ENCODE results near the gene NANOS3.

Gene NANOS3

GRCh38 chr19:13896227-13896626 lies 19.3 kb downstream of the NANOS3 start:
- WGBS, 2 donors (ENCODE audit: extremely low coverage in 2 of 2, insufficient read length in 2 of 2, insufficient replicate concordance in 1 of 2), result no CpG with 5 or more reads among the region's 2 CpGs
- no peaks in the 10 kb centered on the region for H3K79me1 ChIP-seq (ENCODE audit: low read depth, low read length)

GRCh38 chr19:13899393-13899792 lies 22.5 kb downstream of the NANOS3 start:
- no peak overlapping the region for H2BK12ac ChIP-seq (ENCODE audit: low read length)
- H3K27ac ChIP-seq (replicated peaks; ENCODE audit: low read length), result no peak overlapping the region
- no peak overlapping the region for H3K18ac ChIP-seq (ENCODE audit: low read length)
- no peak overlapping the region for H4K8ac ChIP-seq (ENCODE audit: low read depth, low read length)
- no peak overlapping the region for H3K4me2 ChIP-seq (ENCODE audit: insufficient read depth, low read length, poor library complexity, severe bottlenecking)
- no peak overlapping the region for H2BK120ac ChIP-seq (ENCODE audit: low read depth, low read length)
- H3K36me3 ChIP-seq (replicated peaks in 1 of 2; ENCODE audit: control insufficient read depth in 2 of 2, insufficient read depth in 2 of 2, low read length in 2 of 2), result no peaks in the 10 kb centered on the region
- no peak overlapping the region for H2BK5ac ChIP-seq (ENCODE audit: low read length)
- no peaks in the 10 kb centered on the region for H3K4me1 ChIP-seq (ENCODE audit: control insufficient read depth in 2 of 2, insufficient read depth in 1 of 2, low read depth in 1 of 2, low read length in 2 of 2)
- H2AK5ac ChIP-seq (ENCODE audit: low read depth, low read length), result no peak overlapping the region
- no CpG with 5 or more reads among the region's 10 CpGs for WGBS, 2 donors (ENCODE audit: extremely low coverage in 2 of 2, insufficient read length in 2 of 2, insufficient replicate concordance in 1 of 2)
- H4K91ac ChIP-seq (ENCODE audit: low read depth, low read length, poor library complexity), result no peak overlapping the region
- peak overlapping the region; percentile 15 for H3K9ac ChIP-seq (ENCODE audit: low read depth, low read length, poor library complexity)
- no peak overlapping the region for H2BK15ac ChIP-seq (ENCODE audit: low read length)
- H3K4me3 ChIP-seq (ENCODE audit: low read length in 2 of 2), result no peak overlapping the region
- H3K27me3 ChIP-seq (ENCODE audit: control insufficient read depth in 3 of 3, insufficient read depth in 3 of 3, low read depth in 1 of 3, low read length in 3 of 3), result no peaks in the 10 kb centered on the region
- no peaks in the 10 kb centered on the region for H3K79me1 ChIP-seq (ENCODE audit: low read depth, low read length)
- H3K9me3 ChIP-seq (replicated peaks in 1 of 2; ENCODE audit: control insufficient read depth in 2 of 2, insufficient read depth in 1 of 2, low read depth in 1 of 2, low read length in 2 of 2), result no peaks in the 10 kb centered on the region
- H2AFZ ChIP-seq (ENCODE audit: low read length), result no peak overlapping the region
- H3K23ac ChIP-seq (ENCODE audit: low read depth, low read length, poor library complexity), result no peak overlapping the region
- H3K14ac ChIP-seq (ENCODE audit: low read length), result no peak overlapping the region
- DNase-seq (ENCODE audit: low spot score), result no peak
- no peak overlapping the region for H3K4ac ChIP-seq (ENCODE audit: low read length)

More at GRCh38 chr19:13896227-13896626, 19.3 kb downstream of the NANOS3 start:
- Histone ChIP-seq H3K4me1 (ENCODE audit: control insufficient read depth in 2 of 2, insufficient read depth in 1 of 2, low read depth in 1 of 2, low read length in 2 of 2) (no peaks in the 10 kb centered on the region), H2BK12ac (ENCODE audit: low read length) (no peak overlapping the region), H2BK120ac (ENCODE audit: low read depth, low read length) (no peak overlapping the region), H3K4me3 (ENCODE audit: low read length in 2 of 2) (no peak overlapping the region), H4K91ac (ENCODE audit: low read depth, low read length, poor library complexity) (no peak overlapping the region), H3K27me3 (ENCODE audit: control insufficient read depth in 3 of 3, insufficient read depth in 3 of 3, low read depth in 1 of 3, low read length in 3 of 3) (no peaks in the 10 kb centered on the region), H3K4ac (ENCODE audit: low read length) (no peak overlapping the region), H2AK5ac (ENCODE audit: low read depth, low read length) (no peak overlapping the region), H2AFZ (ENCODE audit: low read length) (no peak overlapping the region), H3K14ac (ENCODE audit: low read length) (no peak overlapping the region), H3K18ac (ENCODE audit: low read length) (no peak overlapping the region), H3K9me3 (replicated peaks in 1 of 2; ENCODE audit: control insufficient read depth in 2 of 2, insufficient read depth in 1 of 2, low read depth in 1 of 2, low read length in 2 of 2) (no peaks in the 10 kb centered on the region), H3K4me2 (ENCODE audit: insufficient read depth, low read length, poor library complexity, severe bottlenecking) (no peak overlapping the region), H2BK15ac (ENCODE audit: low read length) (no peak overlapping the region), H4K8ac (ENCODE audit: low read depth, low read length) (no peak overlapping the region), H3K23ac (ENCODE audit: low read depth, low read length, poor library complexity) (no peak overlapping the region), H3K36me3 (replicated peaks in 1 of 2; ENCODE audit: control insufficient read depth in 2 of 2, insufficient read depth in 2 of 2, low read length in 2 of 2) (no peaks in the 10 kb centered on the region), H2BK5ac (ENCODE audit: low read length) (no peak overlapping the region), H3K27ac (replicated peaks; ENCODE audit: low read length) (no peak overlapping the region), H3K9ac (ENCODE audit: low read depth, low read length, poor library complexity) (no peak overlapping the region)
- DNase-seq (ENCODE audit: low spot score), result no peak

- Histone ChIP-seq H2BK15ac (ENCODE audit: low read length) (no peak overlapping the region), H3K9me3 (replicated peaks in 1 of 2; ENCODE audit: control insufficient read depth in 2 of 2, insufficient read depth in 1 of 2, low read depth in 1 of 2, low read length in 2 of 2) (no peaks in the 10 kb centered on the region), H3K79me1 (ENCODE audit: low read depth, low read length) (no peaks in the 10 kb centered on the region), H3K4ac (ENCODE audit: low read length) (no peak overlapping the region), H3K27ac (replicated peaks; ENCODE audit: low read length) (no peak overlapping the region), H3K18ac (ENCODE audit: low read length) (no peak overlapping the region), H4K8ac (ENCODE audit: low read depth, low read length) (no peak overlapping the region), H4K91ac (ENCODE audit: low read depth, low read length, poor library complexity) (no peak overlapping the region), H3K4me2 (ENCODE audit: insufficient read depth, low read length, poor library complexity, severe bottlenecking) (no peak overlapping the region), H2BK120ac (ENCODE audit: low read depth, low read length) (no peak overlapping the region), H3K14ac (ENCODE audit: low read length) (no peak overlapping the region), H3K27me3 (ENCODE audit: control insufficient read depth in 3 of 3, insufficient read depth in 3 of 3, low read depth in 1 of 3, low read length in 3 of 3) (no peaks in the 10 kb centered on the region), H2BK5ac (ENCODE audit: low read length) (no peak overlapping the region), H3K36me3 (replicated peaks in 1 of 2; ENCODE audit: control insufficient read depth in 2 of 2, insufficient read depth in 2 of 2, low read length in 2 of 2) (no peaks in the 10 kb centered on the region), H3K4me3 (ENCODE audit: low read length in 2 of 2) (no peak overlapping the region), H2AFZ (ENCODE audit: low read length) (no peak overlapping the region), H3K23ac (ENCODE audit: low read depth, low read length, poor library complexity) (no peak overlapping the region), H3K9ac (ENCODE audit: low read depth, low read length, poor library complexity) (peak overlapping the region; percentile 44), H2BK12ac (ENCODE audit: low read length) (no peak overlapping the region), H3K4me1 (ENCODE audit: control insufficient read depth in 2 of 2, insufficient read depth in 1 of 2, low read depth in 1 of 2, low read length in 2 of 2) (no peaks in the 10 kb centered on the region), H2AK5ac (ENCODE audit: low read depth, low read length) (no peak overlapping the region)
- DNase-seq (ENCODE audit: low spot score), result no peak
- WGBS, 2 donors (ENCODE audit: extremely low coverage in 2 of 2, insufficient read length in 2 of 2, insufficient replicate concordance in 1 of 2), result no CpG with 5 or more reads among the region's 5 CpGs
Measured at GRCh38 chr19:13899912-13900584, 23.1 kb downstream of the NANOS3 start.

- Histone ChIP-seq H3K4me3 (ENCODE audit: low read length in 2 of 2) (no peak overlapping the region), H3K27ac (replicated peaks; ENCODE audit: low read length) (no peak overlapping the region), H3K4ac (ENCODE audit: low read length) (no peak overlapping the region), H4K8ac (ENCODE audit: low read depth, low read length) (no peak overlapping the region), H2AK5ac (ENCODE audit: low read depth, low read length) (no peak overlapping the region), H2BK12ac (ENCODE audit: low read length) (no peak overlapping the region), H2BK5ac (ENCODE audit: low read length) (no peak overlapping the region), H3K4me2 (ENCODE audit: insufficient read depth, low read length, poor library complexity, severe bottlenecking) (no peak overlapping the region), H3K27me3 (ENCODE audit: control insufficient read depth in 3 of 3, insufficient read depth in 3 of 3, low read depth in 1 of 3, low read length in 3 of 3) (no peaks in the 10 kb centered on the region), H2BK15ac (ENCODE audit: low read length) (no peak overlapping the region), H3K14ac (ENCODE audit: low read length) (no peak overlapping the region), H3K79me1 (ENCODE audit: low read depth, low read length) (no peaks in the 10 kb centered on the region), H2BK120ac (ENCODE audit: low read depth, low read length) (no peak overlapping the region), H3K9ac (ENCODE audit: low read depth, low read length, poor library complexity) (no peak overlapping the region), H3K4me1 (ENCODE audit: control insufficient read depth in 2 of 2, insufficient read depth in 1 of 2, low read depth in 1 of 2, low read length in 2 of 2) (peaks cover 5% of the 10 kb centered on the region in 2 donors), H3K23ac (ENCODE audit: low read depth, low read length, poor library complexity) (no peak overlapping the region), H2AFZ (ENCODE audit: low read length) (no peak overlapping the region), H4K91ac (ENCODE audit: low read depth, low read length, poor library complexity) (no peak overlapping the region), H3K9me3 (replicated peaks in 1 of 2; ENCODE audit: control insufficient read depth in 2 of 2, insufficient read depth in 1 of 2, low read depth in 1 of 2, low read length in 2 of 2) (no peaks in the 10 kb centered on the region), H3K36me3 (replicated peaks in 1 of 2; ENCODE audit: control insufficient read depth in 2 of 2, insufficient read depth in 2 of 2, low read length in 2 of 2) (no peaks in the 10 kb centered on the region), H3K18ac (ENCODE audit: low read length) (no peak overlapping the region)
- no CpG with 5 or more reads among the region's 4 CpGs for WGBS, 2 donors (ENCODE audit: extremely low coverage in 2 of 2, insufficient read length in 2 of 2, insufficient replicate concordance in 1 of 2)
- DNase-seq (ENCODE audit: low spot score), result no peak
Measured at GRCh38 chr19:13902993-13903555, 26.1 kb downstream of the NANOS3 start.

All from neuronal stem cell (in vitro differentiated cells).